H9 (cell line): ENCODE results near the gene ERF. TPM values are rescaled to one million over a fixed set of nuclear protein-coding genes. Genes with fewer than 3 reads are reported as not detected.

ENCODE experiments used
- DNase-seq: peaks from one replicate; pipeline ENCODE4 v3.0.0-alpha.2; 2017
- H2AFZ ChIP-seq: one replicate; pipeline ENCODE4 v1.6.1; 2013; ENCODE audit warnings: mild to moderate bottlenecking, low read length, control low read depth, moderate library complexity
- H2AK5ac ChIP-seq: 2 replicates; pipeline ENCODE4 v1.6.1; 2013; ENCODE audit warnings: low read length, control low read depth, mixed read lengths; ENCODE audit not compliant: insufficient read length
- H2BK120ac ChIP-seq: one replicate; pipeline ENCODE4 v1.6.1; 2013; ENCODE audit warnings: low read depth, mild to moderate bottlenecking, low read length, control low read depth, inconsistent platforms; ENCODE audit not compliant: poor library complexity, severe bottlenecking
- H2BK12ac ChIP-seq: 2 replicates; pipeline ENCODE4 v1.6.1; 2013; ENCODE audit warnings: low read length, control low read depth, mixed read lengths, low read depth; ENCODE audit not compliant: insufficient read length
- H2BK15ac ChIP-seq: 2 replicates; pipeline ENCODE4 v1.6.1; 2013; ENCODE audit warnings: low read depth, low read length, control low read depth
- H2BK20ac ChIP-seq: one replicate; pipeline ENCODE4 v1.6.1; 2013; ENCODE audit warnings: low read depth, mild to moderate bottlenecking, low read length, control low read depth, inconsistent platforms; ENCODE audit not compliant: poor library complexity, severe bottlenecking
- H2BK5ac ChIP-seq: 2 replicates; pipeline ENCODE4 v1.6.1; 2013; ENCODE audit warnings: low read length, control low read depth, mixed read lengths; ENCODE audit not compliant: insufficient read length
- H3K14ac ChIP-seq: 2 replicates; pipeline ENCODE4 v1.6.1; 2013; ENCODE audit warnings: low read length, control low read depth; ENCODE audit not compliant: insufficient read depth
- H3K18ac ChIP-seq: 2 replicates; pipeline ENCODE4 v1.6.1; 2013; ENCODE audit warnings: low read depth, mild to moderate bottlenecking, mixed read lengths, low read length, control low read depth; ENCODE audit not compliant: insufficient read length
- H3K23ac ChIP-seq: 2 replicates; pipeline ENCODE4 v1.6.1; 2013; ENCODE audit warnings: low read length, control low read depth, mixed read lengths, low read depth; ENCODE audit not compliant: insufficient read length
- H3K23me2 ChIP-seq: 2 replicates; pipeline ENCODE4 v1.6.1; 2013; ENCODE audit warnings: low read depth, mild to moderate bottlenecking, mixed read lengths, low read length, control low read depth; ENCODE audit not compliant: insufficient read length, poor library complexity, severe bottlenecking
- H3K27ac ChIP-seq: 2 replicates; pipeline ENCODE4 v1.5.1; 2013; ENCODE audit warnings: low read length, control low read depth, mixed read lengths, low read depth; ENCODE audit not compliant: insufficient read length
- H3K27me3 ChIP-seq: 2 replicates; pipeline ENCODE4 v1.6.1; 2013; ENCODE audit warnings: low read length, control low read depth, inconsistent platforms; ENCODE audit not compliant: insufficient read depth
- H3K4ac ChIP-seq: 2 replicates; pipeline ENCODE4 v1.6.1; 2013; ENCODE audit warnings: low read depth, mild to moderate bottlenecking, control low read depth, inconsistent platforms, low read length, moderate library complexity
- H3K4me1 ChIP-seq: 2 replicates; pipeline ENCODE4 v1.6.1; 2013; ENCODE audit warnings: low read length, control low read depth, inconsistent platforms; ENCODE audit not compliant: insufficient read depth
- H3K4me2 ChIP-seq: 2 replicates; pipeline ENCODE4 v1.6.1; 2013; ENCODE audit warnings: low read length, control low read depth, mixed read lengths; ENCODE audit not compliant: insufficient read length, insufficient read depth
- H3K56ac ChIP-seq: 2 replicates; pipeline ENCODE4 v1.6.1; 2013; ENCODE audit warnings: low read depth, mild to moderate bottlenecking, mixed read lengths, low read length, control low read depth; ENCODE audit not compliant: insufficient read length
- H3K79me1 ChIP-seq: 2 replicates; pipeline ENCODE4 v1.6.1; 2013; ENCODE audit warnings: low read depth, mild to moderate bottlenecking, moderate library complexity, low read length, control low read depth, inconsistent platforms; ENCODE audit not compliant: insufficient read depth, poor library complexity, severe bottlenecking
- H3K79me2 ChIP-seq: 2 replicates; pipeline ENCODE4 v1.6.1; 2013; ENCODE audit warnings: low read length, control low read depth, inconsistent platforms; ENCODE audit not compliant: insufficient read depth
- H3K9ac ChIP-seq: 2 replicates; pipeline ENCODE4 v1.6.1; 2013; ENCODE audit warnings: low read length, control low read depth, mixed read lengths; ENCODE audit not compliant: insufficient read length; ENCODE audit errors: extremely low read depth
- H3K9me3 ChIP-seq: one replicate; pipeline ENCODE4 v1.6.1; 2013; ENCODE audit warnings: low read depth, low read length, inconsistent platforms; ENCODE audit not compliant: control insufficient read depth
- H3T11ph ChIP-seq: one replicate; pipeline ENCODE4 v1.6.1; 2013; ENCODE audit warnings: mild to moderate bottlenecking, low read length, control low read depth, inconsistent platforms
- H4K20me1 ChIP-seq: one replicate; pipeline ENCODE4 v1.6.1; 2013; ENCODE audit not compliant: control insufficient read depth, insufficient read length, insufficient read depth
- H4K5ac ChIP-seq: 2 replicates; pipeline ENCODE4 v1.6.1; 2013; ENCODE audit warnings: low read depth, mild to moderate bottlenecking, mixed read lengths, low read length, control low read depth; ENCODE audit not compliant: insufficient read length
- H4K8ac ChIP-seq: replicated peaks from 2 replicates; pipeline ENCODE4 v1.6.1; 2013; ENCODE audit warnings: low read length, control low read depth, mixed read lengths, low read depth; ENCODE audit not compliant: insufficient read length
- H4K91ac ChIP-seq: 2 replicates; pipeline ENCODE4 v1.6.1; 2013; ENCODE audit warnings: low read depth, mild to moderate bottlenecking, moderate library complexity, mixed read lengths, low read length, control low read depth; ENCODE audit not compliant: insufficient read length
- H3K27ac Mint-ChIP-seq, 3 experiments: 2 replicates in 2 of 3; 3 replicates in 1 of 3; pipeline ENCODE4 v1.8.0; 2020 to 2021; ENCODE audit warnings: mixed read lengths in 3 of 3, mild to moderate bottlenecking in 1 of 3, moderate library complexity in 1 of 3
- H3K27me3 Mint-ChIP-seq: 2 replicates; pipeline ENCODE4 v1.8.0; 2021; ENCODE audit warnings: low read depth, mild to moderate bottlenecking, moderate library complexity, mixed read lengths
- H3K36me3 Mint-ChIP-seq, 3 experiments: 2 replicates in 2 of 3; 3 replicates in 1 of 3; pipeline ENCODE4 v1.8.0; 2020 to 2021; ENCODE audit warnings: low read depth in 3 of 3, mixed read lengths in 3 of 3; ENCODE audit not compliant: insufficient read depth in 1 of 3
- H3K4me1 Mint-ChIP-seq, 2 experiments: 2 replicates each; pipeline ENCODE4 v1.8.0; 2020; ENCODE audit warnings: mixed read lengths in 2 of 2
- H3K4me3 Mint-ChIP-seq, 2 experiments: 2 replicates in 1 of 2; 3 replicates in 1 of 2; pipeline ENCODE4 v1.8.0; 2020 to 2021; ENCODE audit warnings: mild to moderate bottlenecking in 2 of 2, mixed read lengths in 2 of 2, moderate library complexity in 1 of 2
- H3K9me3 Mint-ChIP-seq, 2 experiments: 2 replicates in 1 of 2; 3 replicates in 1 of 2; pipeline ENCODE4 v1.8.0; 2020; ENCODE audit warnings: mild to moderate bottlenecking in 2 of 2, mixed read lengths in 2 of 2, moderate library complexity in 1 of 2
- WGBS: extraction: QIAGEN DNeasy Blood & Tissue Kit; methylation state at CpG from one replicate; pipeline ENCODE4 v1.1.7; 2013; ENCODE audit warnings: missing lambda C conversion rate, low lambda C conversion rate, mixed read lengths; ENCODE audit not compliant: insufficient read length; ENCODE audit errors: extremely low coverage; 5-methylcytosine and 5-hydroxymethylcytosine counted together
- total RNA-seq: library from RNA; stranded (reverse); gene quantifications from 2 replicates; pipeline ENCODE4 v1.2.1, GENCODE V29; 2021
- TF ChIP-seq, protein P1 (sequence below): fragments of 200-600 bp; sonication (generic); conservative IDR thresholded peaks from 3 replicates; pipeline ENCODE4 v1.8.0; 2021; ENCODE audit warnings: antibody characterized with exemption, mild to moderate bottlenecking

The ERF gene
- total RNA-seq, 1 experiment from 2014 or later = 126 TPM

- Histone ChIP-seq H3K79me1 (no peaks in the 10 kb centered on the region), H2BK15ac (no peak overlapping the region), H2AK5ac (no peak overlapping the region), H3K14ac (no peak overlapping the region), H2BK5ac (no peak overlapping the region), H2BK20ac (no peak overlapping the region), H4K20me1 (no peaks in the 10 kb centered on the region), H2AFZ (no peak overlapping the region), H3K79me2 (peaks cover 2% of the 10 kb centered on the region), H3K23ac (no peak overlapping the region), H4K91ac (no peak overlapping the region), H3K9me3 (no peaks in the 10 kb centered on the region), H4K8ac (no peak overlapping the region), H3K4ac (no peak overlapping the region), H3K4me2 (no peak overlapping the region), H3K23me2 (peaks cover 5% of the 10 kb centered on the region), H3K4me1 (no peaks in the 10 kb centered on the region), H3K9ac (no peak overlapping the region), H3K27me3 (no peaks in the 10 kb centered on the region), H4K5ac (no peak overlapping the region), H3T11ph (no peak overlapping the region), H2BK12ac (no peak overlapping the region), H3K18ac (no peak overlapping the region), H3K56ac (no peak overlapping the region), H2BK120ac (no peak overlapping the region), H3K27ac (no peak overlapping the region)
- no peak for DNase-seq
- 100% methylated on average over 1 of the region's 37 CpGs for WGBS
- H3K27me3 Mint-ChIP-seq = no peaks in the 10 kb centered on the region; the same call in 1 of the 2 replicates
- no peaks in the 10 kb centered on the region for H3K9me3 Mint-ChIP-seq
- no peak overlapping the region for H3K4me3 Mint-ChIP-seq
- TF ChIP-seq, protein P1, sequence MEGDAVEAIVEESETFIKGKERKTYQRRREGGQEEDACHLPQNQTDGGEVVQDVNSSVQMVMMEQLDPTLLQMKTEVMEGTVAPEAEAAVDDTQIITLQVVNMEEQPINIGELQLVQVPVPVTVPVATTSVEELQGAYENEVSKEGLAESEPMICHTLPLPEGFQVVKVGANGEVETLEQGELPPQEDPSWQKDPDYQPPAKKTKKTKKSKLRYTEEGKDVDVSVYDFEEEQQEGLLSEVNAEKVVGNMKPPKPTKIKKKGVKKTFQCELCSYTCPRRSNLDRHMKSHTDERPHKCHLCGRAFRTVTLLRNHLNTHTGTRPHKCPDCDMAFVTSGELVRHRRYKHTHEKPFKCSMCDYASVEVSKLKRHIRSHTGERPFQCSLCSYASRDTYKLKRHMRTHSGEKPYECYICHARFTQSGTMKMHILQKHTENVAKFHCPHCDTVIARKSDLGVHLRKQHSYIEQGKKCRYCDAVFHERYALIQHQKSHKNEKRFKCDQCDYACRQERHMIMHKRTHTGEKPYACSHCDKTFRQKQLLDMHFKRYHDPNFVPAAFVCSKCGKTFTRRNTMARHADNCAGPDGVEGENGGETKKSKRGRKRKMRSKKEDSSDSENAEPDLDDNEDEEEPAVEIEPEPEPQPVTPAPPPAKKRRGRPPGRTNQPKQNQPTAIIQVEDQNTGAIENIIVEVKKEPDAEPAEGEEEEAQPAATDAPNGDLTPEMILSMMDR = no peak
- H3K27ac Mint-ChIP-seq = no peak overlapping the region
- H3K4me1 Mint-ChIP-seq = peaks cover 5 to 14% of the 10 kb centered on the region in 2 experiments
- H3K36me3 Mint-ChIP-seq = peaks cover 34 to 68% (median 60%) of the 10 kb centered on the region in 3 experiments; a peak in 6 of 7 replicates
Observed at GRCh38 chr19:42224940-42225717, 29.8 kb downstream of the ERF start.
